ENCODE measurements around the gene CP. TPM values are rescaled to one million over a fixed set of nuclear protein-coding genes. Genes with fewer than 3 reads are reported as not detected.

The CP gene
- total and polyA plus RNA-seq, 2 of the 13 experiments (the other 11 are each of a cell fraction or from before 2014, with no cell fraction given), result 42.6 to 789 TPM

DNA sequence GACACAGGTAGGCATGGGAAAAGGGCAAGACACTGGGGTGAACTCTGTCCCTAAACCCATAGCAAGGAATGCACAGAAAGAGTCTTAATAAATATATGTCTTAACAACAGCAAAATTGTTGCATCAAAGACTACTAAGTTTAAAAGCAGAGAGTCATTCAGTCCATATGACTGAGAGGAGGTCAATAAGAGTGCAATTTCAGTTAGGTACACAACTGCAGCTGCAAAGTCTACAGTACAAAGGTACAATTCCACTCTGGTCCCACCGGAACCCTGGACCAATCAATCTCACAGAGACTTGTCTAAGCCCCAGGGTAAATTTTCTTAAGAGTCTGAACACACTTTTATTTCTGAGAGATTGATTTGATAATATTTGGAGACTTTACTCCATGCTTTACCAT is 6.9 kb downstream of the CP start (continued):
- TF ChIP-seq ZNF646 (CRISPR knock-in tag; IDR thresholded peaks at IDR 0.05) (peak; percentile 63; the same call in 1 of the 2 replicates), NKX3-1 (CRISPR knock-in tag; IDR thresholded peaks at IDR 0.05) (no peak), HOMEZ (CRISPR knock-in tag; IDR thresholded peaks at IDR 0.05; ENCODE audit: low read depth) (peak; percentile 80), MAF1 (CRISPR knock-in tag; IDR thresholded peaks at IDR 0.05; ENCODE audit: borderline replicate concordance) (no peak), PRPF4 (IDR thresholded peaks at IDR 0.05; ENCODE audit: low read depth, low read length, poor library complexity, severe bottlenecking) (no peak), ZNF781 (CRISPR knock-in tag; IDR thresholded peaks at IDR 0.05; ENCODE audit: borderline replicate concordance, not compliant biosample characterization) (no peak), MED1 (CRISPR knock-in tag; IDR thresholded peaks at IDR 0.05) (peak; percentile 98), GABPB1 (CRISPR knock-in tag; IDR thresholded peaks at IDR 0.05) (0 out of 2 replicates have a peak, but pooled peaks have one; percentile 18), HNF4A (CRISPR knock-in tag; IDR thresholded peaks at IDR 0.05) (peak; percentile 99), SIN3A (IDR thresholded peaks at IDR 0.05; ENCODE audit: borderline replicate concordance, low read depth, low read length) (peak; percentile 66; the same call in 1 of the 2 replicates), SOX13 (IDR thresholded peaks at IDR 0.05) (peak; percentile 67; the same call in 1 of the 2 replicates), SOX13 (CRISPR knock-in tag; conservative IDR thresholded peaks at IDR 0.05 in 1 of 2, IDR thresholded peaks at IDR 0.05 in 1 of 2) (peak in 1 of 2 experiments; percentile 91; a peak in 2 of 4 replicates), RAD51 (IDR thresholded peaks at IDR 0.05; ENCODE audit: borderline replicate concordance) (no peak), CENPX (CRISPR knock-in tag; IDR thresholded peaks at IDR 0.05) (no peak), CREB1 (IDR thresholded peaks at IDR 0.05) (no peak), CREB1 (CRISPR knock-in tag; IDR thresholded peaks at IDR 0.05) (peak; percentile 74), POGZ (CRISPR knock-in tag; IDR thresholded peaks at IDR 0.05) (peak; percentile 79; the same call in 1 of the 2 replicates)
- TF ChIP-seq, protein P1, sequence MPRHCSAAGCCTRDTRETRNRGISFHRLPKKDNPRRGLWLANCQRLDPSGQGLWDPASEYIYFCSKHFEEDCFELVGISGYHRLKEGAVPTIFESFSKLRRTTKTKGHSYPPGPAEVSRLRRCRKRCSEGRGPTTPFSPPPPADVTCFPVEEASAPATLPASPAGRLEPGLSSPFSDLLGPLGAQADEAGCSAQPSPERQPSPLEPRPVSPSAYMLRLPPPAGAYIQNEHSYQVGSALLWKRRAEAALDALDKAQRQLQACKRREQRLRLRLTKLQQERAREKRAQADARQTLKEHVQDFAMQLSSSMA (CRISPR knock-in tag; IDR thresholded peaks at IDR 0.05), result no peak
- TF ChIP-seq, protein P2, sequence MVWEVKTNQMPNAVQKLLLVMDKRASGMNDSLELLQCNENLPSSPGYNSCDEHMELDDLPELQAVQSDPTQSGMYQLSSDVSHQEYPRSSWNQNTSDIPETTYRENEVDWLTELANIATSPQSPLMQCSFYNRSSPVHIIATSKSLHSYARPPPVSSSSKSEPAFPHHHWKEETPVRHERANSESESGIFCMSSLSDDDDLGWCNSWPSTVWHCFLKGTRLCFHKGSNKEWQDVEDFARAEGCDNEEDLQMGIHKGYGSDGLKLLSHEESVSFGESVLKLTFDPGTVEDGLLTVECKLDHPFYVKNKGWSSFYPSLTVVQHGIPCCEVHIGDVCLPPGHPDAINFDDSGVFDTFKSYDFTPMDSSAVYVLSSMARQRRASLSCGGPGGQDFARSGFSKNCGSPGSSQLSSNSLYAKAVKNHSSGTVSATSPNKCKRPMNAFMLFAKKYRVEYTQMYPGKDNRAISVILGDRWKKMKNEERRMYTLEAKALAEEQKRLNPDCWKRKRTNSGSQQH (CRISPR knock-in tag; IDR thresholded peaks at IDR 0.05; ENCODE audit: low read depth), result peak; percentile 82
- TF ChIP-seq, protein P3, sequence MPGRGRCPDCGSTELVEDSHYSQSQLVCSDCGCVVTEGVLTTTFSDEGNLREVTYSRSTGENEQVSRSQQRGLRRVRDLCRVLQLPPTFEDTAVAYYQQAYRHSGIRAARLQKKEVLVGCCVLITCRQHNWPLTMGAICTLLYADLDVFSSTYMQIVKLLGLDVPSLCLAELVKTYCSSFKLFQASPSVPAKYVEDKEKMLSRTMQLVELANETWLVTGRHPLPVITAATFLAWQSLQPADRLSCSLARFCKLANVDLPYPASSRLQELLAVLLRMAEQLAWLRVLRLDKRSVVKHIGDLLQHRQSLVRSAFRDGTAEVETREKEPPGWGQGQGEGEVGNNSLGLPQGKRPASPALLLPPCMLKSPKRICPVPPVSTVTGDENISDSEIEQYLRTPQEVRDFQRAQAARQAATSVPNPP (CRISPR knock-in tag; IDR thresholded peaks at IDR 0.05), result no peak

Data from HepG2 (cell line).